K562 (cell line): Measurements from ENCODE around the gene ZW10. TPM values are rescaled to one million over a fixed set of nuclear protein-coding genes. Genes with fewer than 3 reads are reported as not detected.

Experiments used
- CAMTA2 ChIP-seq: fragments of 250-450 bp; sonication (Bioruptor Pico); conservative IDR thresholded peaks from 2 replicates; pipeline ENCODE4 v1.5.1; 2022
- CHD7 ChIP-seq: fragments of 200-600 bp; sonication (generic); IDR thresholded peaks from one replicate; pipeline ENCODE4 v1.6.1; 2012; ENCODE audit warnings: mild to moderate bottlenecking, low read depth, low read length, inconsistent platforms
- NBN ChIP-seq: fragments of 450-650 bp; IDR thresholded peaks from 2 replicates; pipeline ENCODE4 v1.6.1; 2016; ENCODE audit warnings: low read depth, mild to moderate bottlenecking
- SMAD2 ChIP-seq: fragments of 150-350 bp; IDR thresholded peaks from 2 replicates; pipeline ENCODE4 v1.6.1; 2014; ENCODE audit warnings: low read depth, mild to moderate bottlenecking, low read length
- SMARCB1 ChIP-seq: IDR thresholded peaks from 2 replicates; pipeline ENCODE4 v1.6.1; 2011; ENCODE audit warnings: improper control_type of control experiment, low read depth; ENCODE audit not compliant: insufficient read length
- SREBF2 ChIP-seq: sonication (generic); formaldehyde crosslinking; IDR thresholded peaks from 2 replicates; pipeline ENCODE4 v1.4.0; 2020; ENCODE audit warnings: mild to moderate bottlenecking, missing genetic modification reagents
- TCFL5 ChIP-seq: fragments of 250-450 bp; sonication (Bioruptor Pico); conservative IDR thresholded peaks from 2 replicates; pipeline ENCODE4 v1.6.1; 2021; ENCODE audit warnings: mild to moderate bottlenecking, moderate library complexity, matching md5 sums
- ZNF143 ChIP-seq: sonication (generic); formaldehyde crosslinking; IDR thresholded peaks from 2 replicates; pipeline ENCODE4 v1.9.0; 2022; ENCODE audit warnings: mild to moderate bottlenecking, missing genetic modification reagents
- ZNF175 ChIP-seq: fragments of 200-800 bp; sonication (Bioruptor generic); IDR thresholded peaks from 2 replicates; pipeline ENCODE4 v1.6.1; 2016; ENCODE audit warnings: low read depth, mild to moderate bottlenecking, missing genetic modification characterization, missing compliant biosample characterization
- polyA plus RNA-seq, 8 experiments: library from polyadenylated mRNA; depleted of rRNA in 4 of 8; stranded (reverse) in 5 of 8; unstranded in 3 of 8; fragments of >200 nt; fragmentation: Nextera tagmentation in 2 of 8; fragmentation: Illumina TruSeq in 1 of 8; extraction: Ambion mirVana in 2 of 8; extraction: Trizol in 1 of 8; gene quantifications; 2 replicates each; pipeline versions ENCODE4 v1.2.1 to v1.2.3, GENCODE V29; 2011 to 2014; ENCODE audit warnings: inconsistent platforms in 1 of 8, missing spikeins in 1 of 8
- total RNA-seq, 7 experiments: library from RNA; depleted of rRNA in 6 of 7; stranded (reverse); fragments of >200 nt in 6 of 7; fragmentation: Illumina TruSeq in 2 of 7; extraction: Trizol in 2 of 7; gene quantifications; 2 replicates each; pipeline versions ENCODE4 v1.2.1 to v1.2.3, GENCODE V29; 2011 to 2021; ENCODE audit warnings: low replicate concordance in 1 of 7
- TF ChIP-seq, protein P1 (sequence below): fragments of 250-450 bp; sonication (Bioruptor Pico); IDR thresholded peaks from 2 replicates; pipeline ENCODE4 v1.8.0; 2021; ENCODE audit warnings: moderate library complexity, mild to moderate bottlenecking, inconsistent platforms
- TF ChIP-seq, protein P2 (sequence below): fragments of 450-650 bp; IDR thresholded peaks from 2 replicates; pipeline ENCODE4 v1.6.1; 2017; ENCODE audit warnings: antibody characterized with exemption, mild to moderate bottlenecking

Gene ZW10
- total and polyA plus RNA-seq, 9 of the 15 experiments (the other 6 are each of a cell fraction or from before 2014, with no cell fraction given), result 9.4 to 37.7 (median 25.0) TPM

GRCh38 chr11:113690619-113691569, 82.6 kb downstream of the ZW10 start (continued):
- no peak for TF ChIP-seq SMAD2
- no peak for TF ChIP-seq ZNF143 (CRISPR knock-in tag)
- peak; percentile 81 for TF ChIP-seq ZNF175 (CRISPR knock-in tag)
- TF ChIP-seq, protein P1, sequence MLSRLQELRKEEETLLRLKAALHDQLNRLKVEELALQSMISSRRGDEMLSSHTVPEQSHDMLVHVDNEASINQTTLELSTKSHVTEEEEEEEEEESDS (CRISPR knock-in tag), result no peak
- TF ChIP-seq SREBF2 (CRISPR knock-in tag), result no peak
- TF ChIP-seq SMARCB1, result no peak
- TF ChIP-seq, protein P2, sequence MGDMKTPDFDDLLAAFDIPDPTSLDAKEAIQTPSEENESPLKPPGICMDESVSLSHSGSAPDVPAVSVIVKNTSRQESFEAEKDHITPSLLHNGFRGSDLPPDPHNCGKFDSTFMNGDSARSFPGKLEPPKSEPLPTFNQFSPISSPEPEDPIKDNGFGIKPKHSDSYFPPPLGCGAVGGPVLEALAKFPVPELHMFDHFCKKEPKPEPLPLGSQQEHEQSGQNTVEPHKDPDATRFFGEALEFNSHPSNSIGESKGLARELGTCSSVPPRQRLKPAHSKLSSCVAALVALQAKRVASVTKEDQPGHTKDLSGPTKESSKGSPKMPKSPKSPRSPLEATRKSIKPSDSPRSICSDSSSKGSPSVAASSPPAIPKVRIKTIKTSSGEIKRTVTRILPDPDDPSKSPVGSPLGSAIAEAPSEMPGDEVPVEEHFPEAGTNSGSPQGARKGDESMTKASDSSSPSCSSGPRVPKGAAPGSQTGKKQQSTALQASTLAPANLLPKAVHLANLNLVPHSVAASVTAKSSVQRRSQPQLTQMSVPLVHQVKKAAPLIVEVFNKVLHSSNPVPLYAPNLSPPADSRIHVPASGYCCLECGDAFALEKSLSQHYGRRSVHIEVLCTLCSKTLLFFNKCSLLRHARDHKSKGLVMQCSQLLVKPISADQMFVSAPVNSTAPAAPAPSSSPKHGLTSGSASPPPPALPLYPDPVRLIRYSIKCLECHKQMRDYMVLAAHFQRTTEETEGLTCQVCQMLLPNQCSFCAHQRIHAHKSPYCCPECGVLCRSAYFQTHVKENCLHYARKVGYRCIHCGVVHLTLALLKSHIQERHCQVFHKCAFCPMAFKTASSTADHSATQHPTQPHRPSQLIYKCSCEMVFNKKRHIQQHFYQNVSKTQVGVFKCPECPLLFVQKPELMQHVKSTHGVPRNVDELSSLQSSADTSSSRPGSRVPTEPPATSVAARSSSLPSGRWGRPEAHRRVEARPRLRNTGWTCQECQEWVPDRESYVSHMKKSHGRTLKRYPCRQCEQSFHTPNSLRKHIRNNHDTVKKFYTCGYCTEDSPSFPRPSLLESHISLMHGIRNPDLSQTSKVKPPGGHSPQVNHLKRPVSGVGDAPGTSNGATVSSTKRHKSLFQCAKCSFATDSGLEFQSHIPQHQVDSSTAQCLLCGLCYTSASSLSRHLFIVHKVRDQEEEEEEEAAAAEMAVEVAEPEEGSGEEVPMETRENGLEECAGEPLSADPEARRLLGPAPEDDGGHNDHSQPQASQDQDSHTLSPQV, result peak; percentile 98
- TF ChIP-seq NBN, result peak; percentile 73; the same call in 1 of the 2 replicates
- no peak for TF ChIP-seq CHD7
- TF ChIP-seq TCFL5 (CRISPR knock-in tag), result no peak
- no peak for TF ChIP-seq CAMTA2 (CRISPR knock-in tag)
